H7 (cell line): ENCODE results near the gene TYR. TPM values are rescaled to one million over a fixed set of nuclear protein-coding genes. Genes with fewer than 3 reads are reported as not detected.
"Not testable (repeated sequence)": the region's sequence is repeated elsewhere in the genome, so short reads cannot be mapped to it uniquely, and the experiment has no call there.

Source experiments
- DNase-seq: peaks from one replicate; pipeline ENCODE4 v3.0.0; 2012
- H3K27me3 ChIP-seq: 2 replicates; pipeline ENCODE4 v1.6.0; 2011; ENCODE audit warnings: mild to moderate bottlenecking, low read length; ENCODE audit not compliant: control insufficient read depth, insufficient read depth
- H3K36me3 ChIP-seq: replicated peaks from 2 replicates; pipeline ENCODE4 v1.5.1; 2011; ENCODE audit warnings: low read length; ENCODE audit not compliant: control insufficient read depth, insufficient read depth
- H3K4me3 ChIP-seq: 2 replicates; pipeline ENCODE4 v1.5.1; 2011; ENCODE audit warnings: low read depth, mild to moderate bottlenecking, control low read depth, low read length, moderate library complexity; ENCODE audit not compliant: insufficient read depth
- total RNA-seq: library from RNA; depleted of rRNA; stranded (reverse); fragments of >200 nt; shearing (Covaris generic); gene quantifications from 2 replicates; pipeline ENCODE4 v1.2.3, GENCODE V29; 2014

TYR gene
- total RNA-seq, 1 experiment from 2014 or later, result not detected

GRCh38 chr11:89205378-89205777, 27.7 kb downstream of the TYR start:
- DNase-seq, result no peak

DNA sequence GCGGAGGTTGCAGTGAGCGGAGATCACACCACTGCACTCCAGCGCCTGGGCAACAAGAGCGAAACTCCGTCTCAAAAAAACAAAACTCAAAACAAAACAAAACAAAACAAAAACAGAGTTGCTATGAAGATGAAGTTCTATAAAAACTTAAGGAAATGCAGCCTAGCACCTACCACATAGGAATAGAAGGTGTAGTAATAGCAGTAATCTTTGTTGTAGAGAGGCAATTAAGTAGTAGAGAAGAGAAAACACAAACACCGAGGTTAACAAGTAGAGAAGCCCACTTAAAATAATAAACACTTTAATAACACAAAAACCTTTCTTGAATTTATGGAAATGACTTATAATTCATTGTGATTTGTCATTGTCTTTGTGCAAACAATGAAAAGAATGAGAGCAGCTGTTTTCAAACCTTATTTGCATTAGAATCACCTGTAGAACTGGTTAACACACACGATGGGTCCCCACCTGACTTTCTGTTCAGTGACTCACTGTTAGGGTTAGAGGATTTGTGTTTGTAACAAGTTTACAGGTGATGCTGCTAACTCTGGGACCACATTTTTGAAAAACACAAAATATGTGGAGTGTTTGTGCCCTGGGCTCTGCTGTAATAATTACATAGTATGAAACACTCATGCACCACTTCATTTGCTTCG, 43.1 kb downstream of the TYR start:
- H3K27me3 ChIP-seq, result no peaks in the 10 kb centered on the region
- peak; percentile 2 for DNase-seq
- H3K36me3 ChIP-seq, result no peaks in the 10 kb centered on the region
- no peak overlapping the region for H3K4me3 ChIP-seq

More at GRCh38 chr11:89205378-89205777, 27.7 kb downstream of the TYR start:
- H3K36me3 ChIP-seq, result no peaks in the 10 kb centered on the region
- no peaks in the 10 kb centered on the region for H3K27me3 ChIP-seq
- no peak overlapping the region for H3K4me3 ChIP-seq

DNA sequence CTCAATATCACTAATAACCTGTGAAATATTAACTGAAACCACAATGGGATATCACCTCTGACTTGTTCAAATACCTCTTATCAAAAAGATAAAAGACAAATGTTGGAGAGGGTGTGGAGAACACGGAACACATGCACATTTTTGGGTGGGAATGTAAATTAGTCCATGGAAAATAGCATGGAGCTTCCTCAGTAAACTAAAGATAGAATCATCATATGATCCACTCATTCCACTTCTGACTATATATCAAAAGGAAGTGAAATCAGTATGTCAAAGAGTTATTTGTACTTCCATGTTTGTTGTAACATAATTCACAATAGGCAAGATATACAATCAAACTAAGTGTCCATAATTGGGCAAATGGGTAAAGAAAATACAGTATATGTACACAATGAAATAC, 57.4 kb downstream of the TYR start:
- Histone ChIP-seq H3K36me3 (no peaks in the 10 kb centered on the region), H3K27me3 (no peaks in the 10 kb centered on the region), H3K4me3 (no peak overlapping the region)
- no peak for DNase-seq

- H3K4me3 ChIP-seq, result no peak overlapping the region
- no peaks in the 10 kb centered on the region for H3K36me3 ChIP-seq
- DNase-seq, result no peak
- H3K27me3 ChIP-seq, result no peaks in the 10 kb centered on the region
Measured at GRCh38 chr11:89235976-89236375, 58.3 kb downstream of the TYR start.

DNA sequence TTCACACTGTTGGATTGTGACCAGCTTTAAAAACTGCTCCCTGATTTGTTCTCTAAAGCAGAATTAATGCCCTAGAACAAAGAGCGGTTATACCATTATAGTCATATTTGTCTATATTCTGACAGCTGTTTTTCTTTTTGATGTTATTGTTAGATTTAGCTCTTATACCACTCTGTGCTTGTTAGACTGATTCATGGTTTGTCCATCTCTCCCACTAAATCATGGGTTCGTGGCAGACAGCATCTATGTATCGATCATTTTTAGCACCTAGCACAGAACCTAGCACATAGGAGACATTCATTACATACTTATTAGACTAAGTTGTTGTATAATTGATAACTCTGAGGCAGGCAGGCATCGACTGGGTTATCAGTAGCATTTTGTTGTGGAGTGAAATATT, 69.3 kb downstream of the TYR start:
- H3K36me3 ChIP-seq, H3K27me3 ChIP-seq, DNase-seq, H3K4me3 ChIP-seq: not testable (repeated sequence)

GRCh38 chr11:89249196-89249595, 71.5 kb downstream of the TYR start:
- no peaks in the 10 kb centered on the region for H3K36me3 ChIP-seq
- DNase-seq, result no peak
- no peaks in the 10 kb centered on the region for H3K27me3 ChIP-seq
- H3K4me3 ChIP-seq, result no peak overlapping the region

DNA sequence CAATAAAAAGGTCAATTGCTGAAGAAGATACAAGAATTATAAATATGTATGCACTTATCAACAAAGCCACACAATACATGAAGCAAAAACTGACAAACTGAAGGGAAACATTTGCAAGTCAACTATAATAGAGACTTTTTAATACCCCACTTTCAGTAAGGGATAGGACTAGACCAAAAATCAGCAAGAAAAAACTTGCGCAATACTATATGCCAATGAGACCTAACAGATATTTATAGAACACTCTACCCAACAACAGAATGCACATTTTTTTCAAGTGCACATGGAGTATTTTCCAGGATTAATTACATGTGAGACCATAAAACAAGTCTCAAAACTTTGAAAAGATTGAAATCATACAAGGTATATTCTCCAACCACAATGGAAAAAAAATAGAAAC, 83.8 kb downstream of the TYR start:
- not testable (repeated sequence) for DNase-seq, H3K27me3 ChIP-seq, H3K36me3 ChIP-seq, H3K4me3 ChIP-seq

DNA sequence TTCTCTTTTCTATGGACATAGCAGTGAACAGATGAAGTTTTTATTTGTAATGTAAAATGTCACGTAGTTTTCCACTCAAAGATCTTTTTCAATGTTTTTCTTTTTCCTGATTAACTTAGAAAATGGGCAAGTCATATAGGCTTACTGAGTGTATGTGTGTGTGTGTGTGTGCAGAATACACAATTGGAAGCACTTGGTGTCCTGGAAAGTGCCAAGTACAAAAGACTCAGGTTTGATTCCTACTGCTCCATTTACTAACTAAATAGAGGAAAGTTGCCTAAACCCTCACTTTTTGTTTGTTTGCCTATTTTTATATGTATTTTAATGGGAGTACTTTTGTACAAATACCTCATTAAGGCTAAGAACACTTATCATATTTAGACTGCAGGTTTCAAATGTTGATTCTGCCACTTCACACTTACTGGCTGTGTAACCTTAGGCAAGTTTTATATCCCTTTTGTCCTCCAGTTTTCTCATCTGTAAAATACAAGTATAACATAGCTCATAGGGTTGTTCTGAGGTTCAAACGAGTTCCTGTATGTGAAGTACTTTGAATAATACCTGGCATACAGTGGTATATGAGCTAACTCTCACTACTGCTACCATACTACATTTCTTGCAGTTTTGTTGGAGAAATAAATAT, 90.1 kb downstream of the TYR start:
- Histone ChIP-seq H3K4me3 (no peak overlapping the region), H3K27me3 (no peaks in the 10 kb centered on the region), H3K36me3 (no peaks in the 10 kb centered on the region)
- no peak for DNase-seq

DNA sequence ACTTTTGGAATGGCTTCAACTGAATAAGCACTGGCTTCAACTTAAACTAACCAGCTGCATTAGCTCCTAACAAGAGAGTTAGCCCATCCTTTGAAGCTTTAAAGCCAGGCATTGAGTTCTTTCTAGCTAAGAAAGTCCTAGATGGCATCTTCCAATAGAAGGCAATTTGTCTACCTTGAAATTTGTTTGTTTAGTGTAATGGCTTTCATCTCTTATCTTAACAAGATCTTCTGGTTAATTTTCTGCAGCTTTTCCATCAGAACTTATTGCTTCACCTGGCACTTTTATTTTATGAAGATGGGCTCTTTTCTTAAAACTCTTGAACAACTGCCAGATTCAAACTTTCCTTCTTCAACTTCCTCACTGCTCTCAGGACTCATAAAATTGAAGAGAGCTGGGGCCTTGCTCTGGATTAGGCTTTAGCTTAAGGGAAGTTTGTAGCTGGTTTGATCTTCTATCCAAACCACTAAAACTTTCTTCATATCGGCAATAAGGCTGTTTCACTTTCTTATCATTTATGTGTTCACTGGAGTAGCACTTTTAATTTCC, 94.9 kb downstream of the TYR start:
- H3K4me3 ChIP-seq, H3K27me3 ChIP-seq, DNase-seq, H3K36me3 ChIP-seq: not testable (repeated sequence)

DNA sequence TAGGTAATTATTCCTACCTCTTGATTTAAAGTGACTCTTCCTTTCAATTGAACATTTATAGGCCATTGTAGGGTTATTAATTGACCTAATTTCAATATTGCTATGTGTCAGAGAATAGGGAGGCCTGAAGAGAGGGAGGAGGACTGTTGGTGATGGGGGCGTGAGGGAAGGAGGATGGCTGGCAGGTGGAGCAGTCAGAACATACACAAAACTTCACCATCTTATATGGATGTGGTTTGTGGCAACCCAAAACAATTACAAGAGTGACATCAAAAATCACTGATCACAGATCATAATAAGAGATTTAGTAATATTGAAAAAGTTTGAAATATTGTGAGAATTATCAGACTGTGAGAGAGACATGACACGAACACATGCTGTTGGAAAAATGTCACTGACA, 95.5 kb downstream of the TYR start:
- not testable (repeated sequence) for H3K27me3 ChIP-seq, H3K4me3 ChIP-seq, DNase-seq, H3K36me3 ChIP-seq

- Histone ChIP-seq H3K4me3 (no peak overlapping the region), H3K36me3 (no peaks in the 10 kb centered on the region), H3K27me3 (no peaks in the 10 kb centered on the region)
- no peak for DNase-seq
Measured at GRCh38 chr11:89275966-89276365, 98.3 kb downstream of the TYR start.

GRCh38 chr11:89279176-89279575, 101.5 kb downstream of the TYR start:
- DNase-seq, result no peak
- H3K27me3 ChIP-seq, result no peaks in the 10 kb centered on the region
- no peak overlapping the region for H3K4me3 ChIP-seq
- no peaks in the 10 kb centered on the region for H3K36me3 ChIP-seq

GRCh38 chr11:89281032-89281677, 103.5 kb downstream of the TYR start:
- H3K36me3 ChIP-seq, H3K4me3 ChIP-seq, DNase-seq, H3K27me3 ChIP-seq: not testable (repeated sequence)

GRCh38 chr11:89286601-89287000, 108.9 kb downstream of the TYR start:
- not testable (repeated sequence) for H3K27me3 ChIP-seq, H3K4me3 ChIP-seq, DNase-seq, H3K36me3 ChIP-seq

DNA sequence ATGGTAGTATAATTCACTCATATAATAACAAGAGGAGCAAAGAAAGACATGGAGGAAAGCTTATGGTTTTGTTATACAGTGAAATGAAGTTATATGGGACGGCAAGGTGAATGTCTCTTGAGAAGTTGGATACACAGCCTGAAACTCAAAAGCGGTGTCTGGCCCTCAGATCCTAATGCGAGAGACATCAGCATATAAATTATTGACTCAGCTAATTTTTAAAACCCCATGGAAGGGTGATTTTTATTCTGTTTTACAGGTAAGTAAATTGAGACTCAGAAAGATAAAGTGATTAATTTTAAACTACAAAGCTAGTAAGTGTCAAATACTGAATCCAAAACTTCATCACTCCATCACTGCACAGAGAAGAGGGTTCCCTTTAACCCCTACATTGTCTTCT, 110.3 kb downstream of the TYR start:
- H3K27me3 ChIP-seq, H3K36me3 ChIP-seq: not testable (repeated sequence)

More for the DNA sequence above, 110.3 kb downstream of the TYR start:
- H3K4me3 ChIP-seq, DNase-seq: not testable (repeated sequence)
